Pancreas (tissue), 10 donors: ENCODE measurements around the gene CDK14. TPM values are rescaled to one million over a fixed set of nuclear protein-coding genes. Genes with fewer than 3 reads are reported as not detected.

ENCODE experiments used
- ATAC-seq, 4 donors: fragments of 200-7000 bp; cut with Tn5 transposase; one replicate each; pipeline versions ENCODE4 v1.8.0 to v1.9.1; 2020; ENCODE audit warnings: mild to moderate bottlenecking in 4 of 4, moderate library complexity in 4 of 4
- DNase-seq, 6 donors: peaks; one replicate each; pipeline ENCODE4 v3.0.0-alpha.2; 2020
- FAIRE-seq: peaks from 2 replicates; lab custom pipeline; 2012; peaks lifted over from hg19 to GRCh38; lab: Jason Lieb, UNC
- H3K27ac ChIP-seq, 4 donors: fragments of 200-600 bp; sonication (generic); 1 replicate in 3 of 4; 2 replicates in 1 of 4; pipeline versions ENCODE4 v1.5.0 to v1.8.0; 2020
- H3K27me3 ChIP-seq, 4 donors: fragments of 200-600 bp; one replicate each; pipeline ENCODE4 v1.8.0; 2021
- H3K36me3 ChIP-seq, 3 donors: fragments of 200-600 bp; sonication (generic) in 1 of 3; one replicate each; pipeline versions ENCODE4 v1.5.0 to v1.8.0; 2020 to 2021
- H3K4me1 ChIP-seq, 3 donors: fragments of 200-600 bp; one replicate each; pipeline ENCODE4 v1.8.0; 2021
- H3K4me3 ChIP-seq, 4 donors: fragments of 200-600 bp; sonication (generic) in 2 of 4; one replicate each; pipeline versions ENCODE4 v1.5.0 to v1.8.0; 2020 to 2021
- H3K9me3 ChIP-seq, 4 donors: fragments of 200-600 bp; one replicate each; pipeline ENCODE4 v1.8.0; 2021
- WGBS, 2 donors: extraction: QIAGEN DNeasy Blood & Tissue Kit; methylation state at CpG; one replicate each; pipeline ENCODE4 v1.1.7; 2013; 5-methylcytosine and 5-hydroxymethylcytosine counted together
- intact Hi-C, 3 donors: fragments of 100-400 bp; cut with DNase I; formaldehyde crosslinking; loops; one replicate each; pipeline versions ENCODE4 v1.11.1 to v1.14.2; 2022
- polyA plus RNA-seq, 2 donors: library from polyadenylated mRNA; stranded (reverse); fragments of 200-250 nt; gene quantifications; one replicate each; pipeline ENCODE4 v1.2.3, GENCODE V29; 2013
- total RNA-seq, 6 donors: library from RNA; stranded (reverse); fragmentation: NEBNext Ultra II Directional in 4 of 6; extraction: Animal tissue kit (Norgen Biotek cat#: 25700) in 4 of 6; gene quantifications; one replicate each; pipeline versions ENCODE4 v1.2.1 to v1.2.4, GENCODE V29; 2021 to 2023
- TF ChIP-seq, protein P1 (sequence below), 4 donors: fragments of 200-600 bp; sonication (generic) in 3 of 4; IDR thresholded peaks; one replicate each; pipeline versions ENCODE4 v1.5.0 to v1.8.0; 2021; ENCODE audit warnings: antibody characterized with exemption in 4 of 4
- donor health status: healthy with polysubstance abuse.
- donor health status: DM: no; HTN: no; CAD: no; lungs with moderate emphysema.
- donor health status: DM: no; HTN: no; CAD: no.
- donor health status: control.
- donor health status: control.
- donor health status: Bipolar disorder and iron deficiency.
- donor health status: DM: yes; HTN: yes; CAD: no.
- donor health status: DM: no; HTN: no; CAD: no.
- donor health status: DM: no; HTN: no; CAD: no.
- donor health status: DM: yes; HTN: yes; CAD: no.

CDK14 gene
- total and polyA plus RNA-seq, 8 donors: 4.5 to 48.3 (median 24.7) TPM

DNA sequence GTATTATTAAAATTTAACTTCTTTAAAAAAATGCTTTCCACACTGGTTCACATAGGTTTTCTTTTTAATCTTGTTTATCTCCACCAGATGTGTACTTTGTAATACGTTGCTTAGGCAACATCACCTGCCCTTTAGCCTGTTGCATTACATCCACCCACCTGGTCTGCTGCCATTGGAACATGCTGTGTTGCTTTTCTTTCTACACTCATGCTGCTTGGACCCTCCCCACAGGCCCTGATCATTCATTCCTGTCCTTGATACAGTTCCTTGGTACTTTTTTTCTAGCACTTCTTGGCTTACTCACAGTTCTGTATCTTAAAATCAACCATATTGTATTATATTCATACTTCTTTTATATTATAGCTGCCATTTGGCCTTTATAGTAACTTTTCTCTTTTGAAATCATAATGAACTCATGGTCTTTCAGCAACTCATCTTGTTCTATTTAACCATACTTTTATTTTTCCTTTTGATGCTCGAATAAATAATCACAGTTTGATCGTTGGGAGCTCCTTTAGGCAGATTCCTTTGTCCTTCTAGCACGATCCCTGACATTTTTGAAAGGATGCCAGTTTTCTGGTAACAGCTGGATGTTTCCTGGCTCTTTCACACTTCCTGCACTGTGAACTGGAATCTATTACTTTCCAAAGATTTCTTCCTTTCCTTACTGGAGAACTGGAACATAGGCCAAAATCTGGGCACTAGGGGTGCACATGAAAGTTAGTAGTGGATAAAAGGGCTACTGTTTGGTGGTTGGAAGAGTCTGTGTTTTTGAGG lies 125.1 kb downstream of the CDK14 start:
- intact Hi-C loops: no loop called here
- peak overlapping the region; percentile 49 to 87 (median 72) for H3K27ac ChIP-seq
- no peak overlapping the region for H3K4me3 ChIP-seq
- no peaks in the 10 kb centered on the region for H3K36me3 ChIP-seq
- TF ChIP-seq, protein P1, sequence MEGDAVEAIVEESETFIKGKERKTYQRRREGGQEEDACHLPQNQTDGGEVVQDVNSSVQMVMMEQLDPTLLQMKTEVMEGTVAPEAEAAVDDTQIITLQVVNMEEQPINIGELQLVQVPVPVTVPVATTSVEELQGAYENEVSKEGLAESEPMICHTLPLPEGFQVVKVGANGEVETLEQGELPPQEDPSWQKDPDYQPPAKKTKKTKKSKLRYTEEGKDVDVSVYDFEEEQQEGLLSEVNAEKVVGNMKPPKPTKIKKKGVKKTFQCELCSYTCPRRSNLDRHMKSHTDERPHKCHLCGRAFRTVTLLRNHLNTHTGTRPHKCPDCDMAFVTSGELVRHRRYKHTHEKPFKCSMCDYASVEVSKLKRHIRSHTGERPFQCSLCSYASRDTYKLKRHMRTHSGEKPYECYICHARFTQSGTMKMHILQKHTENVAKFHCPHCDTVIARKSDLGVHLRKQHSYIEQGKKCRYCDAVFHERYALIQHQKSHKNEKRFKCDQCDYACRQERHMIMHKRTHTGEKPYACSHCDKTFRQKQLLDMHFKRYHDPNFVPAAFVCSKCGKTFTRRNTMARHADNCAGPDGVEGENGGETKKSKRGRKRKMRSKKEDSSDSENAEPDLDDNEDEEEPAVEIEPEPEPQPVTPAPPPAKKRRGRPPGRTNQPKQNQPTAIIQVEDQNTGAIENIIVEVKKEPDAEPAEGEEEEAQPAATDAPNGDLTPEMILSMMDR (IDR thresholded peaks at IDR 0.05): no peak
- no peaks in the 10 kb centered on the region for H3K9me3 ChIP-seq
- FAIRE-seq: peak; percentile 23
- DNase-seq: peak in 5 of 6 donors; percentile 39 to 88 (median 82)
- 5 to 6% methylated on average over 4 of the region's 4 CpGs for WGBS, 2 donors
- no peaks in the 10 kb centered on the region for H3K27me3 ChIP-seq
- peaks cover 59 to 76% (median 75%) of the 10 kb centered on the region in 3 donors for H3K4me1 ChIP-seq
- ATAC-seq: peak; percentile 82 to 91 (median 88)

DNA sequence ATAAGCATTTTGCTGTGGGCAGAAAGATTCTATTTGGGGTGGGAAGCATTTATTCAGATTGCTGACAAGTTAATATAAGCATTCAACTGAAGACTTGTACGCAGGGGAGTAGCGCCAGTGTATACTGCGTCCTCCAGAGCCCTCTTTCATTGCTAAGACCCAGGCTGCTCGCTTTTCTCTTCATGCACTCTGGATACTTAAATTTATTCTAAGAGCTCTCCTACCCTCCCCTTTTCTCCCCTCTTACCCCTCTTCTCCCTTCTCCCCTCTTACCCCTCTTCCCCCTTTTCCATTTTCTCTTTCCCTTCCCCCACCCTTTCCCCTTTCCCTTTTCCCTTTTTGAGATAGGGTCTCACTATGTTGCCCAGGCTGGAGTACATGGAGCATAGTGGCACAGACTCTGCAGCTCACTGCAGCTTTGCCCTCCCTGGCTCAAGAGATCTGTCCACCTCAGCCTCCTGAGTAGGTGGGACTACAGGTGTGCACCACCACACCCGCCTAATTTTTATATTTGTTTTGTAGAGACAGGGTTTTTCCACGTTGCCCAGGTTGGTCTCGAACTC lies 125.8 kb downstream of the CDK14 start:
- Histone ChIP-seq H3K4me3 (no peak overlapping the region), H3K36me3 (no peaks in the 10 kb centered on the region), H3K4me1 (peaks cover 59 to 77% (median 76%) of the 10 kb centered on the region in 3 donors), H3K9me3 (no peaks in the 10 kb centered on the region), H3K27ac (peak overlapping the region; percentile 49 to 87 (median 72)), H3K27me3 (no peaks in the 10 kb centered on the region)
- ATAC-seq (no peak), DNase-seq (no peak), FAIRE-seq (no peak)
- intact Hi-C loops: no loop called here
- 87 to 89% methylated on average over 7 of the region's 7 CpGs for WGBS, 2 donors
- TF ChIP-seq, protein P1 (IDR thresholded peaks at IDR 0.05): no peak

DNA sequence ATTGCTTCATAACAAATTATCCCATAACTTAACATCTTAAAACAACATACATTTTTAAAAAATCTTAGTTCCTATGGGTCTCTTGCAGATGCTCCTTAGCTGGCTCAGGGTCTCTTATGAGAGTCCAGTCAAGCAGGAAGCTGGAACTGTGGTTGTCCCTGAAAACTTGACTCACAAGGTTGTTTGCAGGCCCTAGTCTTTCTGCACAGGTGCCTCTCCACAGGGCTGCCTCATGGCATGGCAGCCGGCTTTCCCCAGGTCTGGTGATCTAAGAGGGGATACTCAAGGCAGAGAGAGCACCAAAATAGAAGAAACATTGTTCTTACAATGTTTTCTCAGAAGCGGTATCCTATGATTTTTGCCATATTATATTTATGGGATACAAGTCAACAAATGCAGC lies 127.1 kb downstream of the CDK14 start:
- TF ChIP-seq, protein P1 (IDR thresholded peaks at IDR 0.05): no peak
- Histone ChIP-seq H3K27me3 (no peaks in the 10 kb centered on the region), H3K36me3 (no peaks in the 10 kb centered on the region), H3K9me3 (no peaks in the 10 kb centered on the region), H3K4me1 (peaks cover 52 to 81% (median 78%) of the 10 kb centered on the region in 3 donors), H3K27ac (peak overlapping the region in 3 of 4 donors; percentile 3 to 87 (median 79)), H3K4me3 (no peak overlapping the region)
- no peak for ATAC-seq
- DNase-seq: no peak
- intact Hi-C loops: no loop called here
- WGBS, 2 donors: 81 to 86% methylated on average over 2 of the region's 2 CpGs
- no peak for FAIRE-seq

DNA sequence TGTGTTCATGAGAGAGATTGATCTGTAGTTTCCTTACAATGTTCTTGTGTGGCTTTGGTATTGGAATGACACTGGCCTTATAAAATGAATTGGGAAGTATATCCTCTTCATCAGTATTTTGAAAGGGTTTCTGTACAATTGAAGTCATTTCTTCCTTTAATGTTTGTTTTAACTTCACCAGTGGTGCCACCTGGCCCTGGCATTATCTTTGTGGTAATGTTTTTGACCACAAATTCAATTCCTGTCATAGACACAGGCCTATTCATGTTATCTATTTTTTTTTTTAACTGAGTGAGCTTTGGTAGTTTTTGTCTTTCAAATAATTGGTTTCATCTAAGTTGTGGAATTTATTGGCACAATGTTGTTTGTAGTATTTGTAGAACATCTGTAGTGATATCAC lies 127.7 kb downstream of the CDK14 start:
- FAIRE-seq (no peak), ATAC-seq (no peak), DNase-seq (no peak)
- Histone ChIP-seq H3K36me3 (no peaks in the 10 kb centered on the region), H3K4me3 (no peak overlapping the region), H3K4me1 (peaks cover 47 to 82% (median 73%) of the 10 kb centered on the region in 3 donors), H3K27ac (peak overlapping the region in 3 of 4 donors; percentile 3 to 87 (median 79)), H3K9me3 (no peaks in the 10 kb centered on the region), H3K27me3 (no peaks in the 10 kb centered on the region)
- TF ChIP-seq, protein P1 (IDR thresholded peaks at IDR 0.05): no peak
- intact Hi-C loops: no loop called here
